ENCODE results near the gene BHLHE23.

DNA sequence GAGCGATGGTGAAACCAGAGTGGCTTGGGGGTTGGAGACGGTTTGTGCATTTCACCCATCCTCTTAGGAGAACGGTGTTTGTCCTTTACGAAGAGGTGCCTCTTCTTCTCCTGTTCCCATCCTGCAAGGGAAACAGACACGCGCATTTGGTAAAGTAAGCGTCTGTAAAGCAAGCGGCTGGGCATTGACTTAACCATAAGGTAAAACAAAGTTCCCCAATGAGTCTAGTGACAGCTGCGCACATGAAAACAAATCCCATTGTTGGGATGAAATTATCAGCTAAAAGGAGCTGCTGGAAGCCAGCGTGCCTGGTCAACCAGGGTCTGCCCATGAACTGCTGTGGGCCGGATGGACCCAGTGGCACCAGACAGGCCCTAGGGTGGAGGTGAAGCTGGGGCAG is 5.8 kb downstream of the BHLHE23 start:
- no peak for TF ChIP-seq POLR2AphosphoS5 (IDR thresholded peaks at IDR 0.05; ENCODE audit: low read depth, low read length)
- TF ChIP-seq POLR2A (IDR thresholded peaks at IDR 0.05; ENCODE audit: low read depth, low read length): no peak
- no peak for TF ChIP-seq SPI1 (IDR thresholded peaks at IDR 0.05; ENCODE audit: low read depth, low read length)
- no peak for TF ChIP-seq TAF1 (IDR thresholded peaks at IDR 0.05; ENCODE audit: low read depth, low read length)
- no peak for TF ChIP-seq POU2F2 (IDR thresholded peaks at IDR 0.05; ENCODE audit: low read depth, low read length)
